Trophoblast cell (in vitro differentiated cells and primary cell): Measurements from ENCODE around the gene NUP58.

Source experiments
- DNase-seq, 2 donors: peaks; one replicate each; pipeline ENCODE4 v3.0.0-alpha.2; 2016
- H2AFZ ChIP-seq: 2 replicates; pipeline ENCODE4 v1.6.1; 2013; ENCODE audit warnings: low read length, moderate library complexity, mild to moderate bottlenecking; ENCODE audit not compliant: insufficient read depth, poor library complexity
- H2AK5ac ChIP-seq: 2 replicates; pipeline ENCODE4 v1.6.1; 2013; ENCODE audit warnings: mild to moderate bottlenecking, low read length
- H2BK120ac ChIP-seq: 2 replicates; pipeline ENCODE4 v1.6.1; 2013; ENCODE audit warnings: low read length, mild to moderate bottlenecking, moderate library complexity; ENCODE audit not compliant: insufficient read depth, poor library complexity
- H2BK12ac ChIP-seq: 2 replicates; pipeline ENCODE4 v1.6.1; 2013; ENCODE audit warnings: mild to moderate bottlenecking, low read length, moderate library complexity
- H2BK5ac ChIP-seq: 2 replicates; pipeline ENCODE4 v1.6.1; 2013; ENCODE audit warnings: low read length, low read depth, moderate library complexity, mild to moderate bottlenecking; ENCODE audit not compliant: poor library complexity
- H3K14ac ChIP-seq: 2 replicates; pipeline ENCODE4 v1.6.1; 2013; ENCODE audit warnings: mild to moderate bottlenecking, low read length
- H3K18ac ChIP-seq: 2 replicates; pipeline ENCODE4 v1.6.1; 2013; ENCODE audit warnings: mild to moderate bottlenecking, low read length
- H3K23ac ChIP-seq: 2 replicates; pipeline ENCODE4 v1.6.1; 2013; ENCODE audit warnings: low read length
- H3K27ac ChIP-seq: 2 replicates; pipeline ENCODE4 v1.5.1; 2013; ENCODE audit warnings: low read depth, mild to moderate bottlenecking, inconsistent platforms, low read length, moderate library complexity
- H3K27me3 ChIP-seq: 2 replicates; pipeline ENCODE4 v1.6.1; 2013; ENCODE audit warnings: inconsistent platforms, mild to moderate bottlenecking, low read length, moderate library complexity; ENCODE audit not compliant: insufficient read depth
- H3K36me3 ChIP-seq, 2 experiments: 1 replicate in 1 of 2; 2 replicates in 1 of 2; pipeline ENCODE4 v1.6.1; 2013; ENCODE audit warnings: low read length in 2 of 2, mild to moderate bottlenecking in 2 of 2, moderate library complexity in 1 of 2; ENCODE audit not compliant: insufficient read depth in 2 of 2, control insufficient read depth in 1 of 2
- H3K4ac ChIP-seq: 2 replicates; pipeline ENCODE4 v1.6.1; 2013; ENCODE audit warnings: low read depth, mild to moderate bottlenecking, low read length, moderate library complexity
- H3K4me1 ChIP-seq, 2 experiments: 1 replicate in 1 of 2; 2 replicates in 1 of 2; pipeline ENCODE4 v1.6.1; 2013; ENCODE audit warnings: low read length in 2 of 2, mild to moderate bottlenecking in 2 of 2, moderate library complexity in 1 of 2; ENCODE audit not compliant: insufficient read depth in 2 of 2, control insufficient read depth in 1 of 2
- H3K4me2 ChIP-seq: 2 replicates; pipeline ENCODE4 v1.6.1; 2013; ENCODE audit warnings: inconsistent platforms, mild to moderate bottlenecking, low read length, moderate library complexity
- H3K4me3 ChIP-seq: 2 replicates; pipeline ENCODE4 v1.5.1; 2013; ENCODE audit warnings: mild to moderate bottlenecking, low read depth, low read length, inconsistent platforms
- H3K79me1 ChIP-seq: one replicate; pipeline ENCODE4 v1.6.1; 2013; ENCODE audit warnings: low read length
- H3K79me2 ChIP-seq: 2 replicates; pipeline ENCODE4 v1.6.1; 2013; ENCODE audit warnings: low read length, mild to moderate bottlenecking; ENCODE audit not compliant: control insufficient read depth, insufficient read depth, poor library complexity
- H3K9ac ChIP-seq: 2 replicates; pipeline ENCODE4 v1.6.1; 2013; ENCODE audit warnings: mild to moderate bottlenecking, low read length
- H3K9me3 ChIP-seq: 2 replicates; pipeline ENCODE4 v1.6.1; 2013; ENCODE audit warnings: low read depth, mild to moderate bottlenecking, control low read depth, inconsistent platforms, low read length; ENCODE audit not compliant: insufficient read depth
- H4K12ac ChIP-seq: 2 replicates; pipeline ENCODE4 v1.6.1; 2013; ENCODE audit warnings: low read depth, mild to moderate bottlenecking, low read length, moderate library complexity
- H4K8ac ChIP-seq: 2 replicates; pipeline ENCODE4 v1.6.1; 2013; ENCODE audit warnings: low read depth, mild to moderate bottlenecking, low read length, moderate library complexity
- H4K91ac ChIP-seq: one replicate; pipeline ENCODE4 v1.6.1; 2013; ENCODE audit warnings: low read depth, mild to moderate bottlenecking, low read length, moderate library complexity
- WGBS: extraction: QIAGEN DNeasy Blood & Tissue Kit; methylation state at CpG from one replicate; pipeline ENCODE4 v1.1.7; 2013; ENCODE audit warnings: missing lambda C conversion rate; ENCODE audit not compliant: insufficient read length, insufficient coverage; ENCODE audit errors: extremely low coverage; 5-methylcytosine and 5-hydroxymethylcytosine counted together

Gene NUP58

GRCh38 chr13:25262261-25262660 is 39.2 kb upstream of the NUP58 start:
- no peak overlapping the region for H3K18ac ChIP-seq
- no peak for DNase-seq
- H4K8ac ChIP-seq = no peak overlapping the region
- no peak overlapping the region for H2AK5ac ChIP-seq
- H3K4ac ChIP-seq = no peak overlapping the region
- H3K23ac ChIP-seq = no peak overlapping the region
- H3K14ac ChIP-seq = no peak overlapping the region
- no peak overlapping the region for H4K12ac ChIP-seq
- H3K4me1 ChIP-seq = no peaks in the 10 kb centered on the region
- H3K9me3 ChIP-seq = no peaks in the 10 kb centered on the region
- no peak overlapping the region for H2BK12ac ChIP-seq
- H3K9ac ChIP-seq = no peak overlapping the region
- H4K91ac ChIP-seq = no peak overlapping the region
- no peak overlapping the region for H2BK120ac ChIP-seq
- H2AFZ ChIP-seq = no peak overlapping the region
- no CpG with 5 or more reads among the region's 4 CpGs for WGBS
- H3K79me1 ChIP-seq = no peaks in the 10 kb centered on the region
- no peaks in the 10 kb centered on the region for H3K79me2 ChIP-seq
- no peak overlapping the region for H3K27ac ChIP-seq
- H3K4me3 ChIP-seq = no peak overlapping the region
- peaks cover 11% of the 10 kb centered on the region in 2 experiments for H3K36me3 ChIP-seq
- no peak overlapping the region for H3K4me2 ChIP-seq
- H2BK5ac ChIP-seq = no peak overlapping the region
- H3K27me3 ChIP-seq = no peaks in the 10 kb centered on the region

GRCh38 chr13:25266706-25267105 is 34.7 kb upstream of the NUP58 start:
- no CpG with 5 or more reads among the region's 5 CpGs for WGBS
- H3K14ac ChIP-seq = no peak overlapping the region

GRCh38 chr13:25267715-25268114 is 33.7 kb upstream of the NUP58 start:
- H2BK120ac ChIP-seq = no peak overlapping the region
- H3K23ac ChIP-seq = no peak overlapping the region
- no peaks in the 10 kb centered on the region for H3K27me3 ChIP-seq
- H2BK12ac ChIP-seq = no peak overlapping the region
- no peak overlapping the region for H2AK5ac ChIP-seq
- no peak overlapping the region for H3K4ac ChIP-seq
- H3K9me3 ChIP-seq = no peaks in the 10 kb centered on the region
- H3K4me1 ChIP-seq = no peaks in the 10 kb centered on the region
- no peak overlapping the region for H3K14ac ChIP-seq
- WGBS = no CpG with 5 or more reads among the region's 1 CpG
- peak in 1 of 2 donors; percentile 23 for DNase-seq
- H3K18ac ChIP-seq = no peak overlapping the region
- H4K12ac ChIP-seq = no peak overlapping the region
- no peak overlapping the region for H3K27ac ChIP-seq
- peaks cover 5 to 6% of the 10 kb centered on the region in 2 experiments for H3K36me3 ChIP-seq
- H3K9ac ChIP-seq = no peak overlapping the region
- no peaks in the 10 kb centered on the region for H3K79me2 ChIP-seq
- no peak overlapping the region for H2AFZ ChIP-seq
- no peak overlapping the region for H3K4me2 ChIP-seq
- H3K79me1 ChIP-seq = no peaks in the 10 kb centered on the region
- no peak overlapping the region for H4K8ac ChIP-seq
- no peak overlapping the region for H4K91ac ChIP-seq
- H3K4me3 ChIP-seq = no peak overlapping the region
- H2BK5ac ChIP-seq = no peak overlapping the region

More at GRCh38 chr13:25266706-25267105, 34.7 kb upstream of the NUP58 start:
- peak; percentile 26 to 59 for DNase-seq
- no peaks in the 10 kb centered on the region for H3K79me1 ChIP-seq
- H3K79me2 ChIP-seq = no peaks in the 10 kb centered on the region
- no peak overlapping the region for H3K18ac ChIP-seq
- H2AFZ ChIP-seq = no peak overlapping the region
- no peak overlapping the region for H2BK5ac ChIP-seq
- no peak overlapping the region for H2BK12ac ChIP-seq
- H3K27ac ChIP-seq = no peak overlapping the region
- no peak overlapping the region for H3K4ac ChIP-seq
- H4K12ac ChIP-seq = no peak overlapping the region
- no peak overlapping the region for H4K8ac ChIP-seq
- no peaks in the 10 kb centered on the region for H3K27me3 ChIP-seq
- no peak overlapping the region for H3K23ac ChIP-seq
- H3K36me3 ChIP-seq = peaks cover 8 to 10% of the 10 kb centered on the region in 2 experiments
- H4K91ac ChIP-seq = no peak overlapping the region
- no peak overlapping the region for H3K4me3 ChIP-seq
- H3K9ac ChIP-seq = no peak overlapping the region
- H3K4me2 ChIP-seq = no peak overlapping the region
- no peak overlapping the region for H2BK120ac ChIP-seq
- H3K9me3 ChIP-seq = no peaks in the 10 kb centered on the region
- H2AK5ac ChIP-seq = no peak overlapping the region
- no peaks in the 10 kb centered on the region for H3K4me1 ChIP-seq

GRCh38 chr13:25268561-25268960 is 32.9 kb upstream of the NUP58 start:
- Histone ChIP-seq H4K91ac (no peak overlapping the region), H3K27me3 (no peaks in the 10 kb centered on the region), H3K79me1 (no peaks in the 10 kb centered on the region), H3K36me3 (peaks cover 5 to 6% of the 10 kb centered on the region in 2 experiments), H3K4me3 (no peak overlapping the region), H3K23ac (no peak overlapping the region), H2BK120ac (no peak overlapping the region), H3K4me1 (no peaks in the 10 kb centered on the region), H3K27ac (no peak overlapping the region), H3K4me2 (no peak overlapping the region), H3K14ac (no peak overlapping the region), H3K9me3 (no peaks in the 10 kb centered on the region), H4K12ac (no peak overlapping the region), H2BK5ac (no peak overlapping the region), H3K9ac (no peak overlapping the region), H2BK12ac (no peak overlapping the region), H3K4ac (no peak overlapping the region), H3K79me2 (no peaks in the 10 kb centered on the region), H4K8ac (no peak overlapping the region), H3K18ac (no peak overlapping the region), H2AFZ (no peak overlapping the region), H2AK5ac (no peak overlapping the region)
- no peak for DNase-seq
- WGBS = no CpG with 5 or more reads among the region's 6 CpGs
